K562 (cell line): Measurements from ENCODE around the gene YBX2. TPM values are rescaled to one million over a fixed set of nuclear protein-coding genes. Genes with fewer than 3 reads are reported as not detected.

Experiments used
- E4F1 ChIP-seq: fragments of 250-450 bp; sonication (Bioruptor Pico); IDR thresholded peaks from 2 replicates; pipeline ENCODE4 v1.5.0; 2021; ENCODE audit warnings: mild to moderate bottlenecking, borderline replicate concordance
- KDM1A ChIP-seq, 2 experiments: fragments of 450-650 bp; IDR thresholded peaks; 2 replicates each; pipeline ENCODE4 v1.6.1; 2016; ENCODE audit warnings: mild to moderate bottlenecking in 2 of 2
- KLF13 ChIP-seq: fragments of 450-650 bp; IDR thresholded peaks from 2 replicates; pipeline ENCODE4 v1.6.1; 2016; ENCODE audit warnings: missing genetic modification characterization, low read depth, mild to moderate bottlenecking, missing compliant biosample characterization, moderate library complexity, borderline replicate concordance
- KLF6 ChIP-seq: fragments of 250-450 bp; sonication (Bioruptor Pico); IDR thresholded peaks from 2 replicates; pipeline ENCODE4 v1.4.0; 2020; ENCODE audit warnings: mild to moderate bottlenecking, moderate library complexity, borderline replicate concordance
- MAZ ChIP-seq, 2 experiments: fragments of 450-650 bp in 1 of 2; sonication (generic) in 1 of 2; formaldehyde crosslinking; IDR thresholded peaks in 1 of 2; conservative IDR thresholded peaks in 1 of 2; 2 replicates each; pipeline versions ENCODE4 v1.4.0 to v1.5.0; 2020; ENCODE audit warnings: mild to moderate bottlenecking in 1 of 2, missing genetic modification reagents in 1 of 2
- MXI1 ChIP-seq: IDR thresholded peaks from 2 replicates; pipeline ENCODE4 v1.6.1; 2011; ENCODE audit warnings: low read depth, mild to moderate bottlenecking, improper control_type of control experiment, low read length
- NONO ChIP-seq, 2 experiments: fragments of 200-400 bp in 1 of 2; fragments of 450-650 bp in 1 of 2; formaldehyde crosslinking in 1 of 2; IDR thresholded peaks; 2 replicates each; pipeline ENCODE4 v1.6.1; 2017; ENCODE audit warnings: low read depth in 2 of 2, mild to moderate bottlenecking in 2 of 2, moderate library complexity in 2 of 2, low read length in 1 of 2
- PML ChIP-seq: IDR thresholded peaks from 2 replicates; pipeline ENCODE4 v1.6.1; 2012; ENCODE audit warnings: low read length, inconsistent platforms
- RAD51 ChIP-seq: fragments of 450-650 bp; IDR thresholded peaks from 2 replicates; pipeline ENCODE4 v1.7.1; 2016; ENCODE audit warnings: low read depth, mild to moderate bottlenecking, borderline replicate concordance
- RBFOX2 ChIP-seq: fragments of 200-400 bp; formaldehyde crosslinking; IDR thresholded peaks from 2 replicates; pipeline ENCODE4 v1.6.1; 2017; ENCODE audit warnings: low read depth, mild to moderate bottlenecking, low read length, moderate library complexity
- SMAD1 ChIP-seq: fragments of 150-350 bp; IDR thresholded peaks from 2 replicates; pipeline ENCODE4 v1.6.1; 2014; ENCODE audit warnings: low read length, low read depth; ENCODE audit not compliant: partially characterized antibody
- SMAD4 ChIP-seq: fragments of 250-450 bp; sonication (Bioruptor Pico); conservative IDR thresholded peaks from 2 replicates; pipeline ENCODE4 v1.8.0; 2021; ENCODE audit warnings: inconsistent platforms, mild to moderate bottlenecking, moderate library complexity
- SMARCE1 ChIP-seq: fragments of 450-650 bp; IDR thresholded peaks from 2 replicates; pipeline ENCODE4 v1.7.1; 2016; ENCODE audit warnings: mild to moderate bottlenecking
- SP1 ChIP-seq: sonication (generic); formaldehyde crosslinking; IDR thresholded peaks from 2 replicates; pipeline ENCODE4 v1.8.1; 2022; ENCODE audit warnings: mild to moderate bottlenecking, missing genetic modification reagents
- TAF1 ChIP-seq: IDR thresholded peaks from 2 replicates; pipeline ENCODE4 v1.6.1; 2011; ENCODE audit warnings: mild to moderate bottlenecking, low read length, moderate library complexity; ENCODE audit not compliant: insufficient read depth, control insufficient read depth, severe bottlenecking; ENCODE audit errors: extremely low read depth
- TAF9B ChIP-seq: fragments of 450-650 bp; IDR thresholded peaks from 2 replicates; pipeline ENCODE4 v1.6.1; 2018; ENCODE audit warnings: mild to moderate bottlenecking; ENCODE audit not compliant: partially characterized antibody
- TCF7 ChIP-seq: sonication (generic); IDR thresholded peaks from 2 replicates; pipeline ENCODE4 v1.6.1; 2016; ENCODE audit warnings: antibody characterized with exemption, borderline replicate concordance
- ZFP36 ChIP-seq: fragments of 150-350 bp; IDR thresholded peaks from 2 replicates; pipeline ENCODE4 v1.6.1; 2018; ENCODE audit warnings: low read length, low read depth; ENCODE audit not compliant: partially characterized antibody
- polyA plus RNA-seq, 8 experiments: library from polyadenylated mRNA; depleted of rRNA in 4 of 8; stranded (reverse) in 5 of 8; unstranded in 3 of 8; fragments of >200 nt; fragmentation: Nextera tagmentation in 2 of 8; fragmentation: Illumina TruSeq in 1 of 8; extraction: Ambion mirVana in 2 of 8; extraction: Trizol in 1 of 8; gene quantifications; 2 replicates each; pipeline versions ENCODE4 v1.2.1 to v1.2.3, GENCODE V29; 2011 to 2014; ENCODE audit warnings: inconsistent platforms in 1 of 8, missing spikeins in 1 of 8
- total RNA-seq, 7 experiments: library from RNA; depleted of rRNA in 6 of 7; stranded (reverse); fragments of >200 nt in 6 of 7; fragmentation: Illumina TruSeq in 2 of 7; extraction: Trizol in 2 of 7; gene quantifications; 2 replicates each; pipeline versions ENCODE4 v1.2.1 to v1.2.3, GENCODE V29; 2011 to 2021; ENCODE audit warnings: low replicate concordance in 1 of 7
- TF ChIP-seq, protein P1 (sequence below): fragments of 450-650 bp; formaldehyde crosslinking; IDR thresholded peaks from 2 replicates; pipeline ENCODE4 v1.4.0; 2020; ENCODE audit warnings: mild to moderate bottlenecking
- TF ChIP-seq, protein P2 (sequence below): fragments of 450-650 bp; IDR thresholded peaks from 2 replicates; pipeline ENCODE4 v1.6.1; 2017; ENCODE audit warnings: antibody characterized with exemption, mild to moderate bottlenecking

The YBX2 gene
- total and polyA plus RNA-seq, 9 of the 15 experiments (the other 6 are each of a cell fraction or from before 2014, with no cell fraction given): 0.03 to 0.59 (median 0.27) TPM; not detected in 6

- TF ChIP-seq RBFOX2 (no peak), SMARCE1 (0 out of 2 replicates have a peak, but pooled peaks have one; percentile 21), TAF1 (peak; percentile 62), MAZ (CRISPR knock-in tag; conservative IDR thresholded peaks at IDR 0.05 in 1 of 2, IDR thresholded peaks at IDR 0.05 in 1 of 2) (peak; percentile 15 to 34; a peak in 1 of 4 replicates), RAD51 (no peak), KDM1A (IDR thresholded peaks at IDR 0.05) (no peak), PML (peak; percentile 40; the same call in 1 of the 2 replicates), SMAD1 (no peak), TAF9B (peak; percentile 48), KLF13 (no peak), KLF6 (CRISPR knock-in tag) (no peak), ZFP36 (no peak), SP1 (no peak; the same call in none of the 2 replicates), MXI1 (no peak), NONO (IDR thresholded peaks at IDR 0.05; ENCODE audit: low read depth in 2 of 2, low read length in 1 of 2) (no peak), TCF7 (no peak), SMAD4 (CRISPR knock-in tag) (no peak), E4F1 (CRISPR knock-in tag) (no peak)
- TF ChIP-seq, protein P1, sequence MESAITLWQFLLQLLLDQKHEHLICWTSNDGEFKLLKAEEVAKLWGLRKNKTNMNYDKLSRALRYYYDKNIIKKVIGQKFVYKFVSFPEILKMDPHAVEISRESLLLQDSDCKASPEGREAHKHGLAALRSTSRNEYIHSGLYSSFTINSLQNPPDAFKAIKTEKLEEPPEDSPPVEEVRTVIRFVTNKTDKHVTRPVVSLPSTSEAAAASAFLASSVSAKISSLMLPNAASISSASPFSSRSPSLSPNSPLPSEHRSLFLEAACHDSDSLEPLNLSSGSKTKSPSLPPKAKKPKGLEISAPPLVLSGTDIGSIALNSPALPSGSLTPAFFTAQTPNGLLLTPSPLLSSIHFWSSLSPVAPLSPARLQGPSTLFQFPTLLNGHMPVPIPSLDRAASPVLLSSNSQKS (CRISPR knock-in tag): no peak
- TF ChIP-seq, protein P2, sequence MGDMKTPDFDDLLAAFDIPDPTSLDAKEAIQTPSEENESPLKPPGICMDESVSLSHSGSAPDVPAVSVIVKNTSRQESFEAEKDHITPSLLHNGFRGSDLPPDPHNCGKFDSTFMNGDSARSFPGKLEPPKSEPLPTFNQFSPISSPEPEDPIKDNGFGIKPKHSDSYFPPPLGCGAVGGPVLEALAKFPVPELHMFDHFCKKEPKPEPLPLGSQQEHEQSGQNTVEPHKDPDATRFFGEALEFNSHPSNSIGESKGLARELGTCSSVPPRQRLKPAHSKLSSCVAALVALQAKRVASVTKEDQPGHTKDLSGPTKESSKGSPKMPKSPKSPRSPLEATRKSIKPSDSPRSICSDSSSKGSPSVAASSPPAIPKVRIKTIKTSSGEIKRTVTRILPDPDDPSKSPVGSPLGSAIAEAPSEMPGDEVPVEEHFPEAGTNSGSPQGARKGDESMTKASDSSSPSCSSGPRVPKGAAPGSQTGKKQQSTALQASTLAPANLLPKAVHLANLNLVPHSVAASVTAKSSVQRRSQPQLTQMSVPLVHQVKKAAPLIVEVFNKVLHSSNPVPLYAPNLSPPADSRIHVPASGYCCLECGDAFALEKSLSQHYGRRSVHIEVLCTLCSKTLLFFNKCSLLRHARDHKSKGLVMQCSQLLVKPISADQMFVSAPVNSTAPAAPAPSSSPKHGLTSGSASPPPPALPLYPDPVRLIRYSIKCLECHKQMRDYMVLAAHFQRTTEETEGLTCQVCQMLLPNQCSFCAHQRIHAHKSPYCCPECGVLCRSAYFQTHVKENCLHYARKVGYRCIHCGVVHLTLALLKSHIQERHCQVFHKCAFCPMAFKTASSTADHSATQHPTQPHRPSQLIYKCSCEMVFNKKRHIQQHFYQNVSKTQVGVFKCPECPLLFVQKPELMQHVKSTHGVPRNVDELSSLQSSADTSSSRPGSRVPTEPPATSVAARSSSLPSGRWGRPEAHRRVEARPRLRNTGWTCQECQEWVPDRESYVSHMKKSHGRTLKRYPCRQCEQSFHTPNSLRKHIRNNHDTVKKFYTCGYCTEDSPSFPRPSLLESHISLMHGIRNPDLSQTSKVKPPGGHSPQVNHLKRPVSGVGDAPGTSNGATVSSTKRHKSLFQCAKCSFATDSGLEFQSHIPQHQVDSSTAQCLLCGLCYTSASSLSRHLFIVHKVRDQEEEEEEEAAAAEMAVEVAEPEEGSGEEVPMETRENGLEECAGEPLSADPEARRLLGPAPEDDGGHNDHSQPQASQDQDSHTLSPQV: no peak
These were observed 14.4 kb upstream of the YBX2 start (continued) for GRCh38 chr17:7308625-7309433.
